Activated naive CD4-positive, alpha-beta T cell treated with anti-CD3 and anti-CD28 coated beads, Interleukin-2, amount 50 U/mL, for 72 hours (primary cell): Measurements from ENCODE around the gene ADGRL1. TPM values are rescaled to one million over a fixed set of nuclear protein-coding genes. Genes with fewer than 3 reads are reported as not detected.

Source experiments
- total RNA-seq, 2 donors: library from RNA; stranded (reverse); gene quantifications; one replicate each; pipeline ENCODE4 v1.2.3, GENCODE V29; 2022

The ADGRL1 gene
- total RNA-seq, 2 donors from 2014 or later: 9.2 to 25.7 TPM

Other genes starting within 250 kb of the ADGRL1 start
- 10 to 100 TPM in 1 of 2 donors, 1 to 10 TPM in 1; 9.7 to 14.5 TPM for gene RFX1, start 199.8 kb downstream of the ADGRL1 start, total RNA-seq
- not detected for gene RLN3, start 178.0 kb downstream of the ADGRL1 start, total RNA-seq
- gene IL27RA, start 174.4 kb downstream of the ADGRL1 start, total RNA-seq: 10 to 100 TPM; 59.6 to 68.0 TPM
- gene PALM3, start 144.1 kb downstream of the ADGRL1 start, total RNA-seq: not detected
- gene MISP3, start 133.4 kb downstream of the ADGRL1 start, total RNA-seq: 1 to 10 TPM; 1.2 to 4.2 TPM
- gene C19orf67, start 120.4 kb downstream of the ADGRL1 start, total RNA-seq: not detected
- gene SAMD1, start 115.4 kb downstream of the ADGRL1 start, total RNA-seq: 100 to 1,000 TPM in 1 of 2 donors, 10 to 100 TPM in 1; 39.7 to 101 TPM
- 10 to 100 TPM; 66.3 to 84.5 TPM for gene PRKACA, start 88.4 kb downstream of the ADGRL1 start, total RNA-seq
- 10 to 100 TPM; 68.3 to 76.1 TPM for gene ASF1B, start 69.6 kb downstream of the ADGRL1 start, total RNA-seq
- gene ADGRE5, start 175.3 kb upstream of the ADGRL1 start, total RNA-seq: 100 to 1,000 TPM; 222 to 256 TPM
- 100 to 1,000 TPM; 208 to 217 TPM for gene DDX39A, start 213.2 kb upstream of the ADGRL1 start, total RNA-seq
- 100 to 1,000 TPM; 105 to 192 TPM for gene PKN1, start 227.1 kb upstream of the ADGRL1 start, total RNA-seq